ENCODE data around the gene TRIM45. TPM values are rescaled to one million over a fixed set of nuclear protein-coding genes. Genes with fewer than 3 reads are reported as not detected.

TRIM45 gene
- total RNA-seq, 2 experiments from 2014 or later: 0.25 to 0.88 TPM

DNA sequence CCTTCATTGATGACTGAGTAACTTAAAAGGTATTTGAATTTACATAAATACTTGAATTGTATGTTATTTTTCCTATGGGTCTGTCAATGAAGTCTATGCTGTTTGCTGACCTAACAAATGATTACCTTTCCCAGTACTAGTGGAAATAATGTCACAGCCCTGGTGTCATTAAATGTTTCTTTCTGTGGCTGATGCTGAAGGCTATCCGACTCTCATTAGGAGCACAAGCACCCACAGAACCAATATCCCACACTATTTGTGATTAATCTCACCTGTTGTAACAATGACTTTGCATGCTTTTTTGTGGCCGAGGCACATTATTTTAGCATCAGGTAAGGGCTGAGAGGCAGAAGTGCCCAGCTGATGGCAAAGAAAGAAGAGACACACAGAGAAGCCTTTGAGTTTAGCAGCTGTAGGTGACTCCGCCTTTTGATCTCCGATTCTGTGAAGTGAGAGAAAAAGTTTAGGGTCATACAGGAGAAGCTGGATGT is 25.8 kb upstream of the TRIM45 start:
- H3K36me3 ChIP-seq (ENCODE audit: insufficient read depth, low read length): no peaks in the 10 kb centered on the region
- no peak overlapping the region for H3K4me3 ChIP-seq (ENCODE audit: low read length)
- H3K27ac Mint-ChIP-seq: no peak overlapping the region
- H3K27ac ChIP-seq (ENCODE audit: low read depth in 1 of 2, low read length in 2 of 2): no peak overlapping the region
- TF ChIP-seq CTCF (IDR thresholded peaks at IDR 0.05): no peak
- no peaks in the 10 kb centered on the region for H3K4me1 ChIP-seq (ENCODE audit: insufficient read depth, low read length)
- H3K4me1 Mint-ChIP-seq (ENCODE audit: low read depth): no peaks in the 10 kb centered on the region
- H3K36me3 Mint-ChIP-seq (ENCODE audit: low read depth): no peaks in the 10 kb centered on the region
- H3K9me3 Mint-ChIP-seq: no peaks in the 10 kb centered on the region
- ATAC-seq (ENCODE audit: poor library complexity) (no peak), DNase-seq (no peak)
- no peaks in the 10 kb centered on the region for H3K9me3 ChIP-seq (ENCODE audit: control insufficient read depth in 1 of 2, insufficient read depth in 1 of 2, low read length in 2 of 2)
- H3K27me3 ChIP-seq (ENCODE audit: control insufficient read depth in 1 of 2, insufficient read depth in 2 of 2, low read length in 2 of 2): no peaks in the 10 kb centered on the region
- POLR2A ChIA-PET: no interaction called here
- intact Hi-C loops (cut with DNase I, micrococcal nuclease): no loop called here
- CTCF ChIA-PET: no interaction called here
- H3K27me3 Mint-ChIP-seq: peaks cover 12% of the 10 kb centered on the region
- no peak overlapping the region for H3K4me3 Mint-ChIP-seq

- no peak for TF ChIP-seq CTCF (IDR thresholded peaks at IDR 0.05)
- intact Hi-C loops (cut with DNase I, micrococcal nuclease): no loop called here
- no peaks in the 10 kb centered on the region for H3K9me3 Mint-ChIP-seq
- H3K4me3 Mint-ChIP-seq: no peak overlapping the region
- H3K27ac ChIP-seq (ENCODE audit: low read depth in 1 of 2, low read length in 2 of 2): no peak overlapping the region
- H3K4me3 ChIP-seq (ENCODE audit: low read length): no peak overlapping the region
- no peaks in the 10 kb centered on the region for H3K9me3 ChIP-seq (ENCODE audit: control insufficient read depth in 1 of 2, insufficient read depth in 1 of 2, low read length in 2 of 2)
- peaks cover 12% of the 10 kb centered on the region for H3K27me3 Mint-ChIP-seq
- DNase-seq: no peak
- ATAC-seq (ENCODE audit: poor library complexity): no peak
- H3K36me3 ChIP-seq (ENCODE audit: insufficient read depth, low read length): no peaks in the 10 kb centered on the region
- no peaks in the 10 kb centered on the region for H3K36me3 Mint-ChIP-seq (ENCODE audit: low read depth)
- ChIA-PET POLR2A (no interaction called here), CTCF (no interaction called here)
- no peak overlapping the region for H3K27ac Mint-ChIP-seq
- no peaks in the 10 kb centered on the region for H3K27me3 ChIP-seq (ENCODE audit: control insufficient read depth in 1 of 2, insufficient read depth in 2 of 2, low read length in 2 of 2)
- H3K4me1 ChIP-seq (ENCODE audit: insufficient read depth, low read length): no peaks in the 10 kb centered on the region
- no peaks in the 10 kb centered on the region for H3K4me1 Mint-ChIP-seq (ENCODE audit: low read depth)
Measured at GRCh38 chr1:117146575-117147340, 25.2 kb upstream of the TRIM45 start.

DNA sequence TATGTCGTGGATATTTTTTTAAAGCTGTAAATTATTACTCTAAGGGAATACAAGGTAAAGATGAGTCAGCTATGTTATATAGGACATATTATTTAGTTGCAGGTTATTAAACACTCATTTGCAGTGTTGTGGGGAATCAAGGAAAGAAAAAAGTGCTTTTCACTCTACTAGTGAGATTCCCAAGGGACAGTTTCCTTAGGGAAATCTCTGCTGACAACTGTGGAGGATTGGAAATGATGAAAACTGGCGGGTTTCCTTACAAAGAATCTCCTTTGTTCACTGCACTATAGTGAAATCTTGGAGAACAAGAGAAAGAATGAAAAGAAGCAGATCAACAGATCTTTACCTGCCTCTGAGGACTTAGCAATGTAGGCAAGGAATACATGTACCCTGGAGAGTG is 24.5 kb upstream of the TRIM45 start:
- Mint-ChIP-seq H3K27me3 (peaks cover 12% of the 10 kb centered on the region), H3K4me1 (ENCODE audit: low read depth) (no peaks in the 10 kb centered on the region), H3K36me3 (ENCODE audit: low read depth) (no peaks in the 10 kb centered on the region), H3K4me3 (no peak overlapping the region), H3K27ac (no peak overlapping the region), H3K9me3 (no peaks in the 10 kb centered on the region)
- Histone ChIP-seq H3K36me3 (ENCODE audit: insufficient read depth, low read length) (no peaks in the 10 kb centered on the region), H3K27ac (ENCODE audit: low read depth in 1 of 2, low read length in 2 of 2) (no peak overlapping the region), H3K9me3 (ENCODE audit: control insufficient read depth in 1 of 2, insufficient read depth in 1 of 2, low read length in 2 of 2) (no peaks in the 10 kb centered on the region), H3K4me3 (ENCODE audit: low read length) (no peak overlapping the region), H3K4me1 (ENCODE audit: insufficient read depth, low read length) (no peaks in the 10 kb centered on the region), H3K27me3 (ENCODE audit: control insufficient read depth in 1 of 2, insufficient read depth in 2 of 2, low read length in 2 of 2) (no peaks in the 10 kb centered on the region)
- ChIA-PET POLR2A (no interaction called here), CTCF (no interaction called here)
- intact Hi-C loops (cut with DNase I, micrococcal nuclease): no loop called here
- no peak for ATAC-seq (ENCODE audit: poor library complexity)
- DNase-seq: no peak
- TF ChIP-seq CTCF (IDR thresholded peaks at IDR 0.05): no peak

Data from CD4-positive, alpha-beta T cell (primary cell).